CD4-positive, alpha-beta T cell treated with Interleukin-6 for 4 hours (primary cell): ENCODE results near the gene GRAP2.
"Not testable (repeated sequence)": the region's sequence is repeated elsewhere in the genome, so short reads cannot be mapped to it uniquely, and the experiment has no call there.

Source experiments
- DNase-seq: peaks from one replicate; pipeline ENCODE4 v3.0.0-alpha.2; 2020; ENCODE audit warnings: mixed read lengths

The GRAP2 gene

DNA sequence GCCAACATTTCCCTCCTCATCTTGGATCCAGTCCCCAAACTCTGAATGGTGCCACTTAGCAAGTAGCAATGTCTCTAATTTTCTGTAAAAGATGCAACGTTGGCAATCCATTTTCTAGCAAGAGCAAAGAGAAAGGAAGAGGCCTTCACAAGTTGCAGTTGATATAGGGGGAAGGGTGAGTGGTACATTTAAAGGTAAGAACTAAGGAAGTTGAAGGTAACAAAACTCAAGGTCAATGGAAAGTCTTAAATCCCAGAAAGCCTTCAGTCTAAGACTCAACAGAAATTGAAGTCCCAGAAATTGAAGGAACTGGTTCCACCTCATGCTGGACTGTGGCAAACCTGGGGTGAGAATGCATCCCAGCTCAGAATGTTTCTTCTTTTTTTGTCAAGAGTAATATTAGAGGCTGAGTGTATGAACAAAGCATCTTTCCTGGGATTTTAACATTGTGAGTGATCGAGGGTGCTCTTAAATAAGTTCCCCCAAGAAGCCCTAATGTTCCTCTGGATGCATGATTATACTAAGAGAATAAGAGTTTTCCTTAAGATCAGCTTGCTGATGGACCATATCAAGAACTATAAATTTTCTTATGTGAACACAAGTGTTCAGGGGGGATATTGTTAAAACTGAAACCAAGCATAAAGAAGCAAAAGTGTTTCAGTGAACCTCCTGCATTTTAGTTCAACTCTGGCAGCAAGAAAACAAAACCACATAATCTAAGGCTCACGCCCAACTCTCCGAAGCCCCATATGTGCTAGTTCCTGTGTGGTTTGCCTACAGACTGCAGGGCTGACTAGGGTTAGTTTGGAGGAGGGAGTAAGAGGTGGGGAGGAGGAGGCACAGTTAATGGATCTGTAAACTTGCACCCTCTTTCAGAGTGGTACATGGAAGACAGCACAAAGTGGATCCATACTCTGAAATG is at the start of gene GRAP2:
Gene GRAP2 (plus strand): TSS at position 779 of the 922 bp plus-strand sequence. CDS start 46,023 bp downstream, outside the sequence.
- DNase-seq = peak; percentile 79

DNA sequence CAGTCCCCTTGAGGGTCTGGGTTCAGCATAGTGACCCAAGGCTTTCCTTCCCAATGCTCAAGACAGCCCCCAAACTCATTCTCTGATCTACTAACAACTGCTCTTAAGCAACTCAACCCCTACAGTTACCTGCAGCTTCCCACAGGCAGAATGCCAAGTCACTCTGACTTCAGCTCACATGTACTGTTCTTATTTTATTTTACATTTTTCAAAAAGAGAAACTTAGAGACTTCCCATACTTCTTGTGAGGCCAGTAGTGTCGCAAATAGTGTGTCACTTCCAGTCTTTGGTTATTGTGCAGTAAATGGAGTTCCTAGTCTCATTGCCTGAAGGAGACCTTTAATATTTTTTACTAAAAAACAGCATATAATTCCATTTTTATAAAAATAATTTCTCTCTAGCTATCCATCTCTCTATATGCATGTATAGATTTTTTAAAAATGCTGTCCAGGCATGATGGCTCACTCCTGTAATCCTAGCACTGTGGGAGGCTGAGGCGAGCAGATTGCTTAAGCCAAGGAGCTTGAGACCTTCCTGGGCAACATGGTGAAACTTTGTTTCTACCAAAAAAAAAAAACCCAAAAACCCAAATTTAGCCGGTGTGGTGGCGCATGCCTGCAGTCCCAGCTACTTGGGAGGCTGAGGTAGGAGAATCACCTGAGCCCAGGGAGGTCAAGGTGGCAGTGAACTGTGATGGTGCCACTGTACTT is 49.1 kb upstream of the GRAP2 start:
- DNase-seq = no peak

DNA sequence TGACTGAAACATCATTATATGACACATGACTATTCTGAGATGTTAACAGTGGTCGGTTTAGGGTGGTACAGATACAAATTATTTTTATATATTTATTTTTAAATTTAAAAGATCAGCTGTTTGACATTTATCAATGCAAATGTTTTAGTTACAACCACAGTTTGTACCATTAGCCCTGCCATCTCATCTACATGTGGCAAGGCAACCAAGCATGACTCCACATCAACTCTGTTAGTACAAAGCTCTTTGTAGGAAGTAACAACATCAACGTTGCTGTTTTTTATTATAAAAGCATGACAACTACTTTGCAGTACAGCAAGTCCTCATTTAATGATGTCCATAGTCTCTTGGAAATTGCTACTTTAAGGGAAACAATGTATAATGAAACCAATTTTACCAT is 48.1 kb upstream of the GRAP2 start:
- no peak for DNase-seq

DNA sequence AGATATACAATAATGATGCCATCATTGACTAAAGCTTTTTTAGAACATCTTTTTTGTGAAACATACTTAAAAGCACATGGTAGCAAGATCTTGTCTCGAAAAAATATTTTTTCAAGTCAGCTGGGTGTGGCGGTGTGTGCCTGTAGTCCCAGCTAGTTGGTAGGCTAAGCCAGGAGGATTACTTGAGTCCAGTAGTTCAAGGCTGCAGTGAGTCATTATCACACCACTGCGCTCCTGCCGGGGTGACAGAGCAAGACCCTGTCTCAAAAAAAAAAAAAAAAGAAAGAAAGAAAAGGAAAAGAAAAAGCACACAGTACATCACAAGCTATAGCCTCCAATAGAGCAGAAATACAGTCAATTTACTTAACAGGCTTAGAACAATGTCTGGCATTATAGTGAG is 44.3 kb upstream of the GRAP2 start:
- DNase-seq = no peak

DNA sequence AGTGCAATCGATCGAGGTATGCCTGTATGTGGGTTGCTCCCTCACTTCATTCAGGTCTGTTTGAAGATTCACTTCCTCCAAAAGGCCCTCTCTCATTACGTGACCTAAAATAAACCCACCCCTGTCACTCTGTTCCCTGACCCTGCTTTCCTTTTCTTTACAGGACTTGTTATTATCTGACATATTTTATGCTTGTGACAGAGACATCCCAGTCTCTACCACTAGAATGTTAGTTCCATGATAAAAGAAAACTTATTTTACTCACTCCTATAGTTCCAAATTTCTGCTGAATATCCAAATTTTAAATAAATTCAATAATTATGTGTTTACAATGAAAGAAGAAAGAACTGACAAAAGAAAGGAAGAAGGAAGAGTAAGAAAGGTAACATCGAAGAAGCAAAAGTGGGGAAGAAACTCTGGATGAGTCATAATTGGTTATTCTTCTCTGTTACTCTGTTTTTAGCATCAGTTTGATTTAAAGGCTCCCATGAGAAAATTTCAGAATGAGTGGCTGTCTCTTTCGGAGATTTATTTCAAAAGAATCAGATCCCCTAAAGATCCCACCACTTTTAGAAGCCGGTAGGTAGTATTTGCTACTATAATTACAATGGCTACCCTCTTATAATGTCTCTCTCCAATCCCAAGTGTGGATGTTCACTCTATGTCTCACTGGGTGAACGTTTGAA is 40.8 kb upstream of the GRAP2 start:
- DNase-seq = no peak

DNA sequence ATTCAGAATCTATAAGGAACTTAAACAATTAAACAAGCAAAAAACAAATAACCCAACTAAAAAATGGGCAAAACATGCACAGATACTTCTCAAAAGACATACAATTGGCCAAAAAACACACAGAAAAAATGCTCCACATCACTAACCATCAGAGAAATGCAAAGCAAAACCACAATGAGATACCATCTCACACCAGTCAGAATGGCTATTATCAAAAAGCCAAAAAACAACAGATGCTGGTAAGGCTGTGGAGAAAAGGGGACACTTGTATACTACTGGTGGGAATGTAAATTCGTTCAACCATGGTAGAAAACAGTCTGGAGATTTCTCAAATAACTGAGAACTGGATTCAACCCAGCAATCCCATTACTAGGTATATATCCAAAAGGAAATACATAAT is 32.1 kb upstream of the GRAP2 start:
- no peak for DNase-seq

DNA sequence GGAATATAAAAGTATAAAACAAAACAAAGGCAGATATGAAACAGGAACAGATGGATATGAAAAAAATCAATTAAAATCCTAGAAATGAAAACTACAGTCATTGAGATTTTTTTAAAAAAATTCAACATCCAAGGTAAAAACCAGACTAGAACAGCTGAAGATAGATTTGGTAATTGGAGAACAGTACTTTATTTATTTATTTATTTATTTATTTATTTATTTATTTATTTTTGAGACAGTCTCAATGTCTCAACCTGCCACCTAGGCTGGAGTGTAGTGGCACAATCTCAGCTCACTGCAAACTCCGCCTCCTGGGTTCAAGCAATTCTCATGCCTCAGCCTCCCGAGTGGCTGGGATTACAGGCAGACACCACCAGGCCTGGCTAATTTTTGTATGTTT is 31.1 kb upstream of the GRAP2 start:
- DNase-seq = not testable (repeated sequence)

DNA sequence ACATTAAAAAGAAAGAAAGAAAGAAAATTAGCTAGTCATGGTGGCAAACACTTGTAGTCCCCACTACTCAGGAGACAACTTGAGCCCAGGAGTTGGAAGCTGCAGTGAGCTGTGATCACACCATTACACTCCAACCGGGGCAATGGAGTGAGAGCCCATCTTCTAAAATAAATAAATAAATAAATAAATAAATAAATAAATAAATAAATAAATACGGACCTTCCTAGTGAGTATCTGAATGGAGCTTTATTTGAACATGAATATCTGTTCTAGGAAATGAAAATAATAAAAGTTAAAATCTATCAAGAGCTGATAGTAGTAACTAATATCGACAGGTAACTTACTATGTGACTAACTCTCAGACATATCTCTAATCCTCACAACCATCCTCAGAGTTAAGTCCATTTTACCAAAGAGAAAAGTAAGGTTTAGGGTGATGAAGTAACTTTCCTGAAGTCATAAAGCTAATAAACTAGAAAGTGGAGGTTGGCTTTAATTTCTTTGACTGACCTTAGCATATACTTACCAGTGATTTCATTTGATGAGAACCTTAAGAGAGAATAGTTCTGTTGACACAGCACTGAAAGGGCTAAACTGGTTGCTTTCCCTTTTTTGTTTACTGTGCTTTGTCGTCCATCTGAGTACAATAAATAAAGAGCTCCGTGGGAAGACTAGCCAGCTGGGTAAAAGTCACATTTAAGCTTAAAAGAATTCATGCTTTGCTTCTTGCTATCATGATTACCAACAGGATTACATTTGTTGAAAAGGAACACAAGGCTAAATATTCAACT is 29.7 kb upstream of the GRAP2 start:
- DNase-seq = no peak

DNA sequence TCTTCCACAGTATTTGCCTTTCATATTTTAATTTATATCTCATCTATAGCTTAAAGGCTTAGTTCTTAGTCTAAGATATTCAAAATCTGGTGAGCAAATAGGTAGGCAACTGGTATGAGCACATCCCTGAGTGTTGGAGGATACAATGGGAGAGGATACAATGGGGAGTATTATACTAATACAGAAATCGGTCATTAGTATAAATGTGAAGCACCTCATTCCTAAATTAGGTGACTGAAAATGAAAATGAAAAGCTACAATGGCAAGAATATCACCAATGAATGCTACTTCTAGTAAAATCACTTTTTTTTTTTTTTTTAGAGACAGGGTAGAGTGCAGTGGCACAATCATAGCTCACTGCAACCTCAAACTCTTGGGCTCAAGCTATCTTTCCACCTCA is 28.3 kb upstream of the GRAP2 start:
- no peak for DNase-seq

DNA sequence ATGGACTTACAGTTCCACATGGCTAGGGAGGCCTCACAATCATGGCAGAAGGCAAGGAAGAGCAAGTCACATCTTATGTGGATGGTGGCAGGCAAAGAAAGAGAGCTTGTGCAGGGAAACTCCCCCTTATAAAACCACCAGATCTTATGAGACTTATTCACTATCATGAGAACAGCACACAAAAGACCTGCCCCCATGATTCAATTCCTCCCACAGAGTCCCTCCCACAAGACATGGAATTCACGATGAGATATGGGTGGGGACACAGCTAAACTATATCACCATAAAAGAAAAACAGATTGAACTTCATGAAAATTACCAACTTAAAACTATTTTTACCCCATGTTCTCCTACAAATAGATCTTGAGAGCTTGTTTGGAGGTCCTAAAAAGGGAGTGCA is 26.9 kb upstream of the GRAP2 start:
- DNase-seq = no peak

DNA sequence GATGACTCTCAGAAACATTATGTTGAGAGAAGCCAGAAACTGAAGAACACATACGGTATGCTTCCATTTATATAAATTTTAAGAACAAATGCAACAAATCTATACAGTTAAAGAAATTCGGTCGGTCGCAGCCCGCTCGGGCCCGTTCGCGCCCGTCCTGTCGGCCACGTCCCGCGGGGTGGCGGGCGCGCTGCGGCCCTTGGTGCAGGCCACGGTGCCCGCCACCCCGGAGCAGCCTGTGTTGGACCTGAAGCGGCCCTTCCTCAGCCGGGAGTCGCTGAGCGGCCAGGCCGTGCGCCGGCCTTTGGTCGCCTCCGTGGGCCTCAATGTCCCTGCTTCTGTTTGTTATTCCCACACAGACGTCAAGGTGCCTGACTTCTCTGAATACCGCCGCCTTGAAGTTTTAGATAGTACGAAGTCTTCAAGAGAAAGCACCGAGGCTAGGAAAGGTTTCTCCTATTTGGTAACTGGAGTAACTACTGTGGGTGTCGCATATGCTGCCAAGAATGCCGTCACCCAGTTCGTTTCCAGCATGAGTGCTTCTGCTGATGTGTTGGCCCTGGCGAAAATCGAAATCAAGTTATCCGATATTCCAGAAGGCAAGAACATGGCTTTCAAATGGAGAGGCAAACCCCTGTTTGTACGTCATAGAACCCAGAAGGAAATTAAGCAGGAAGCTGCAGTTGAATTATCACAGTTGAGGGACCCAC is 25.6 kb upstream of the GRAP2 start:
- not testable (repeated sequence) for DNase-seq

DNA sequence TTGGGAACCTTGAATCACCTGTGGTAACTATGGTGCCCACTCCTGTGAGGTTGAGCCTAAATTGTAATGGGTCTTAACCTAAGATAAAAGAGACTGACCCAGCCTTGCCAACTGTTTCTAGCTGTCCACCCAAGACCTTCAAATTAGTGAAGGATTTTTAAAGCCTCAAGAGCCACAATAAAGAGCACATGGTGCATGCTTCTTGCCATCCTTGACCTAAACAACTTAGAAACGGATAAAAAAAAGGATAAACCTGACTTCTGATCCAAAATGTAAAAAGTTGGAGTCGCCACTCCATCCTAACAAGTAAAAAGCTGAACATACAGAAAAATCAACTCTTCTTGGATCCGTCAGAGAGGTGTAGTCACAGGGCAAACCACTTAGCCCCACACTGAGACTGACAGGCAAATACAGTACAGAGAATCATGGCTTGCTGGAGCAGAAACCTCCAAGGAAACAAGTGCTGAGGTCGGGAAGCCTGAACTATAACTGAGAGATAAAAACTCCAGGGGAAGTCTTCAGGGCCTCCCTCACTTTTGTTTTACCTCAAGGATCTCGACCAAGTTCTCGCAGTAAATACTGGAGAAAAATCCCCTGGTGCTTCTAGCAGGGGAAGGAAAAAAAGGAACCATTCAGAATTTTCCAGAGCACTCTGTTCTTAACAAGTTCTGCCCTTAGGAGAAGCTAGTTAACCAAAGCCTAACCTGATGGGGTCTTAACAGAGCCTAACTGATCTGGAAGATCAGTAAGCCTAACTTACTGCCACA is 23.6 kb upstream of the GRAP2 start:
- DNase-seq = no peak

DNA sequence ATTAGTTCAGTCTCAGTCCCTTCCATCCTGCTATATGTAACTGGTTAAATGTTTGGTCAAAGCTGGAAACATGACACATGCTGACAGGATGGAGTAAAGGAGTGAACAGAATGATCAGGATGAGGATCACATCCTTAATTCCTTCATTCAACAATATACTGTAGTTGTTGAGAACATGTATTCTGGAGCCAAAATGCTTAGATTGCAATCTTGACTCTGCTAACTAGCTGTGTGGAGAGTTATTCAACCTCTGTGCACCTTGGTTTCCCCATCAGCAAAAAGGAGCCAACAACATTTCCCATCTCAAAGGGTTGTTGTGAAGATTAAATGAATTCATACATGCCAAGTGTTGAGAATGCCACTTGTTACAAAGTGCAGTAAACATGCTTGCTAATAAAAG is 20.2 kb upstream of the GRAP2 start:
- DNase-seq = no peak

DNA sequence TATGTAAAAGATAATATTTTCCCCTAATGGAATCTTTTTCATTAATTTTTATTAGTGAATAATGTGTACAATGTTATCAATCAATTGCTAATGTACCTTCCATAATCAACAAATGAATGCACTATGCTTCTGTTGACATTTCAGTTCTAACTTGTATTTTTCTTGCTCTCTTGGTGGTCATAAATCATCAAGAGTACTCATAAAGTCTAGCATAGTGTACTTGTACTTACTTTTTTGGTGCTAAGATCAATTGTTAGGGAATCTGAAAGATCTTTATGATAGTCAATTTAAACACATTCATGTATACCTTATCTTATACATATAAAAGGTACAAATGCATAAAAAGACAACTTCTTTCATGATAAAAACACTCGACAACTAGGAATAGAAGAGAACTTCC is 17.8 kb upstream of the GRAP2 start:
- no peak for DNase-seq

DNA sequence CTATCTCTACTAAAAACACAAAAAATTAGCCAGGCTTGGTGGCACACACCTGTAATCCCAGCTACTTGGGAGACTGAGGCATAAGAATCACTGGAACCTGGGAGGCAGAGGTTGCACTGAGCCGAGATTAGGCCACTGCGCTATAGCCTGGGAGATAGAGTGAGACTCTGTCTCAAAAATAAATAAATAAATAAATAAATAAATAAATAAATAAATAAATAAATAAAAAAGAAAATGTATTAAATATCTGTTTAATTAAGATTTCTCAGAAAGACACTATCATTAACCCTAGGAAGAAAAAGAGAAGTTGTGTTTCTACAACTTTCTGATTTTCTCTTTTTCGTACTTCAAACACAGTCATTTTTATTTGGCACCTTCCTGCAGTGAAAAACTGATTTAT is 11.0 kb upstream of the GRAP2 start:
- not testable (repeated sequence) for DNase-seq

DNA sequence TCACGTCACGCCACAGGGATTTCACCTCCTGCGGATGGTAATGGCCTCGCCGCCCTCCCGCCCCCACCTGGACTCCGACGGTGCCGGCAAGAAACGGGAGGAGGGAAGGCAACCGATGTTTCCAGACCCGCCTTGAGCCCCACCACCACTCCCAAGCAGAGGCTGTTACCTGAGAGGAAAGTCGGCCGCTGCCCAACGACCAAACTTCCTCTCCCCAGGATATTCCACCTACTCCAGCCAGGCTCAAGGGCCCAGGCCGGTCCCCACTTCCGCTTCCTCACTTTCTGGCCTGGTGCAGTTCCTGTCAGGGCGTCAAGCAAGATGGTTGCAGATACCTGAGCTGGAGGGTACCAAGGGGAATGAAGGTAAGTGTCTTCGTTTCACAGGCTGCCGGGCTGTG is 7.4 kb upstream of the GRAP2 start, which contains the start of gene ENTHD1:
Gene ENTHD1 (minus strand): TSS at position 235 of the 400 bp plus-strand sequence. CDS start 6,012 bp downstream, outside the sequence.
- DNase-seq = no peak

DNA sequence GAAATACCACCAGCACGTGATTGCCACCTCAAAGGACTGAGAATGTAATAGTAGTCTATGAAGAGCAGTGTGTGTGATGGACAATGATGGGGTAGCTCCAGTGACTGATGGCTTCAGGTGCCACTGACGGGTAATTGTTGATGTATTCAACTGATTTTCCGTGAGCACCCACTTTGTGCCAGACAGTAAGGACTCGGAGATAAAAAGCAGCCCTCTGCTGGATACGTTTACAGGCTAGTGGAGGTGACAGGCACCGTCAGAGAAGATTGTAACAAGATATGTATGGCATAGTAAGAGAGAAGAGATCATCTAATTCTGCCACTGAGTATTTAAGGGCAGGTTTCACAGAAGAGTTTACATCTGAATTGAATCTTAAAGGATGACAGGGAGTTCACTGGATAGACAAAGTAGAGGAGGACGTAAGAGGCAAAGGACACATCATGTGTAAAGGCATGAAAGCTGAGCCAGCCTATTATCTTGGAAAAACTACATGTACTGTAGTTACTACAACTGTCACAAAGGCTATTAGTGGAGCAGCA is 6.3 kb upstream of the GRAP2 start:
- no peak for DNase-seq

DNA sequence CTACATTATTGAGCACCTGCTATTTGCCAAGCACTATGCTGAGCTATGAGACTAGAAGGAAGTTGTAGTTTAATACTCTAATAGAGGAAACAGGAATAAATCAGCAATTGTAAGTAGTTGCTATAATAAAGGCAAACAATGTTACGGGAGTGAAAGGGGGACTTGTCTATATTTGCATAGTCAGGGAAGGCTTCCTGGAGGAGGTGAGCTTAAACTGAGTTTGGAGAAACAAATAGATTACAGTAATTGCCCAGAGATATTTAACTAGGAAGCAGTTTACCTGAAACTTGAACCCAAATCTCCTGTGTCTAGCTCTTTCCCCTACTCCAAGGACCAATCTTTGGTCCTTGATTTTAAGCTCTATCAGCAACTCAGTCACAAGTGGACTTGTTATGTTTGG is 5.2 kb upstream of the GRAP2 start:
- DNase-seq = no peak

DNA sequence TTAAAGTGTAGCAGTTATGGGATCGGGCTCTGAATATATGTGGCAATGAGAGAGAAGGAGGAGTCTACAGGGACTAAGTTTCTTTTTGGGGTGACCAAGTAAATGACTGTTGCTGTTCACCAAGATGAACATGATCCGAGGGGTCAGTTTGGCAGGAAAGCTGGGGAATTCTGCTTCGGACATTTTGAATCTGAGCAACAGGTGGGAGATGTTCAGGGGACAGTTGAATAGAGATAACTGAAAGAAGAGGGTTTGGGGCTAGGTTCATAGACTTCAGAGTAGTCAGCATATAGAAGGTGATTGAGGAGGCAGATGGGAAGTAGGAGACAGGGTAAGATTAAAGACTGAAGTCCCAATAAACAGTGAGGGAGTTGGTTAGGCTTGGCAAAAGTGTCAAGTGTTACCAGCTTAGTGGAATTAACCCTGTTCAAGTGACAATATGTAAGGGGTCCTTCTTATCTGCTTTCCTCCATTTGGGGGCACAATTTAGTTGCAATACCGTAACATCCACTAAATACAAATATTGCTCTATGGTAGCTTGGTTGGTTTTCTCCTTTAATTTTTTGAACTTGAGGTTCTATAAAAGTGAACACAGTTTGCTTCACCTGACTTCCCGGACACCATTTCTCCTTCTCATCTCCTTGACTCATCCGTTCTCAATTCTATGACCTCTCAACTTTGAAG is 4.4 kb upstream of the GRAP2 start:
- no peak for DNase-seq

DNA sequence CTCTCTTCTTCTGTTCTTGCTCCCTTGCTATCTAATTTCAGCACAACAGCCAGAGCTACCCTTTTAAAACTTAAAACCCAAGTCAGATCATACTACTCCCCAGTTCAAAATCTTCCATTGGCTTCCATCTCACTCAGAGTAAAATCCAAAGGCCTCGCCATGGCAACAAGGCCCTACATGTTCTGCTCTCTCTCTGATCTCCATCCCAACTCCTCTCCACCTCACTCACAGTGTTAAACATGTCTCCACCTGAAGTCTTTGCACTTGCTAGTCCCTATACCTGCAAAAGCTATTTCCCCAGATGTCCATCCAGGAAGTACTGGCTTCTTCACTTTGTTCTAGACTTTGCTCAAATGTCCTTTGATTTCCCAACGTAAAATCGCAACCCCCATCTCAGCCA is 3.0 kb upstream of the GRAP2 start:
- DNase-seq = no peak
